T-helper 17 cell (primary cell): ENCODE measurements around the gene ANGEL2. TPM values are rescaled to one million over a fixed set of nuclear protein-coding genes. Genes with fewer than 3 reads are reported as not detected.
"Not testable (repeated sequence)": the region's sequence is repeated elsewhere in the genome, so short reads cannot be mapped to it uniquely, and the experiment has no call there.

Experiments used
- ATAC-seq: fragments of 150-1000 bp; cut with Tn5 transposase; 2 replicates; pipeline ENCODE4 v1.10.0; 2021; ENCODE audit warnings: mild to moderate bottlenecking, moderate library complexity
- DNase-seq, 3 donors: peaks; one replicate each; pipeline versions ENCODE4 v3.0.0 to v3.0.0-alpha.2; 2020 to 2021
- H3K9me3 ChIP-seq: one replicate; pipeline ENCODE4 v1.7.0; 2013; ENCODE audit warnings: low read length, mild to moderate bottlenecking; ENCODE audit not compliant: control insufficient read depth, poor library complexity, severe bottlenecking
- H3K27ac Mint-ChIP-seq: one replicate; pipeline ENCODE4 v1.8.0; 2022; ENCODE audit warnings: mild to moderate bottlenecking, moderate library complexity, mixed read lengths
- H3K27me3 Mint-ChIP-seq: one replicate; pipeline ENCODE4 v1.8.0; 2022; ENCODE audit warnings: mixed read lengths
- H3K36me3 Mint-ChIP-seq: one replicate; pipeline ENCODE4 v1.8.0; 2022; ENCODE audit warnings: low read depth, mixed read lengths
- H3K4me1 Mint-ChIP-seq: one replicate; pipeline ENCODE4 v1.8.0; 2022; ENCODE audit warnings: mild to moderate bottlenecking, mixed read lengths
- H3K4me3 Mint-ChIP-seq: one replicate; pipeline ENCODE4 v1.8.0; 2022; ENCODE audit warnings: mild to moderate bottlenecking, moderate library complexity, mixed read lengths
- total RNA-seq, 4 donors: library from RNA in 2 of 4; stranded (reverse) in 2 of 4; gene quantifications; one replicate each; pipeline ENCODE4 v1.2.3 and lab custom pipeline; 2022 to 2026

The ANGEL2 gene
- total RNA-seq, 2 donors from 2014 or later = 47.3 to 55.3 TPM

DNA sequence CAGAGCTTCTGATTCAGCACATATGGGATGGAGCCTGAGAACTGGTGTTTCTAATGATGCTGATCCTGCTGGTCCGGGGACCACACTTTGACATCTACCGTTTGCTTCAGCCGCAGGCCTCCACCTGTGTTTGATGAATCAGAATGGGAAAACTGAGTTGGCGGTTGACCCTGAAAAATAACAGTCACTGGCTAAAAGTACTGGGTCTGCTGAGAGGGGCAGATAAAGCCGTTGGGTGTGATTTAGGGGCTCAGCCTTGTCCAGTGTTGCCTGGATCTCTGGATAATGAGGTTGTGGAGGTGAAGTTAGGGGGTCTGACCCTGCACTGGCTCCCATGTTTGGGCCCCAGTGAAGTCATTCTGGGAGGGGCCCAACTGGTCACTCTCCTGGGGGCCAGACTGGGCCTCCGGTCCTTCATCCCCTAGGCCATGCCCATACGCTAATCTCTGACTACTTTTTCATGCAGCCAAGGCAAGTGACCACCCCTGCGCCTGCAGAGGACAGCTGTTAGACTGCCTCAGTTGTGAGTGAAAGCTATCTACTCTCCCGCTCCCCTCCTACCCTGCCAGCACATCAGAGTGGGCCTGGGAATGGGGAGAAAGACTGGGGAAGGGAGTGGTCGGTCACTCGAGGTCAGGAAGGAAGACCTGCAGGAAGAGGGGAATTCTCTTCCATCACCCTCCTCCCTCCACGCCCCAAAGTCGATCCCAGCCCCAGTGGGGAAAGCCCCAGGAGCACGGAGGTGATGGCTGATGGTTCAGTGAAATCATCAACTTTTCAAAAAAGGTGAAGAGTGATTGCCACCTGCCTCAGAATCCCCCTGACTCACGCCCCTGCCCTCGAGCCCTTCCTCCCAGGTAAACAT lies 37.7 kb downstream of the ANGEL2 start:
- H3K9me3 ChIP-seq = no peaks in the 10 kb centered on the region
- H3K4me3 Mint-ChIP-seq = no peak overlapping the region
- peaks cover 54% of the 10 kb centered on the region for H3K27me3 Mint-ChIP-seq
- peaks cover 22% of the 10 kb centered on the region for H3K4me1 Mint-ChIP-seq
- DNase-seq = no peak
- peak overlapping the region; percentile 60 for H3K27ac Mint-ChIP-seq
- no peak for ATAC-seq
- H3K36me3 Mint-ChIP-seq = peaks cover 8% of the 10 kb centered on the region

DNA sequence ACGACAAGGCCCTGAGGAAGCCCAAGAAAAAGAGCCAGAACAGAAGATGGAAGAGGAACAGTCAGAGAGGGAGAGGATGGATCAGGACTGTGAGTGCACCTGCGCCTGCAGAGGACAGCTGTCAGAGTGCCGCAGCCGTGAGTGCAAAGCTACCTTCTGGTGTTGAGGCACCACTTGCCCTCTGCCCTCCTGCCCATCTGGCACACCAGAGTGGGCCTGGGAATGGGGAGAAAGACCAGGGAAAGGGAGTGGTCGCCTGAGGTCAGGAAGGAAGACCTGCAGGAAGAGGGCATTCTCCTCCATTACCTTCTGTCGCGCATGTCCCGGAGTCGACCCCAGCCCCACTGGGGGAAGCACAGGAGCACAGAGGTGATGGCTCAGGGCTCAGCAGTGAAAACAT lies 39.1 kb downstream of the ANGEL2 start:
- DNase-seq = no peak
- no peak for ATAC-seq
- Mint-ChIP-seq H3K27ac (no peak overlapping the region), H3K27me3 (peaks cover 54% of the 10 kb centered on the region), H3K4me3 (no peak overlapping the region), H3K36me3 (peaks cover 8% of the 10 kb centered on the region), H3K4me1 (peaks cover 17% of the 10 kb centered on the region)
- H3K9me3 ChIP-seq = no peaks in the 10 kb centered on the region

DNA sequence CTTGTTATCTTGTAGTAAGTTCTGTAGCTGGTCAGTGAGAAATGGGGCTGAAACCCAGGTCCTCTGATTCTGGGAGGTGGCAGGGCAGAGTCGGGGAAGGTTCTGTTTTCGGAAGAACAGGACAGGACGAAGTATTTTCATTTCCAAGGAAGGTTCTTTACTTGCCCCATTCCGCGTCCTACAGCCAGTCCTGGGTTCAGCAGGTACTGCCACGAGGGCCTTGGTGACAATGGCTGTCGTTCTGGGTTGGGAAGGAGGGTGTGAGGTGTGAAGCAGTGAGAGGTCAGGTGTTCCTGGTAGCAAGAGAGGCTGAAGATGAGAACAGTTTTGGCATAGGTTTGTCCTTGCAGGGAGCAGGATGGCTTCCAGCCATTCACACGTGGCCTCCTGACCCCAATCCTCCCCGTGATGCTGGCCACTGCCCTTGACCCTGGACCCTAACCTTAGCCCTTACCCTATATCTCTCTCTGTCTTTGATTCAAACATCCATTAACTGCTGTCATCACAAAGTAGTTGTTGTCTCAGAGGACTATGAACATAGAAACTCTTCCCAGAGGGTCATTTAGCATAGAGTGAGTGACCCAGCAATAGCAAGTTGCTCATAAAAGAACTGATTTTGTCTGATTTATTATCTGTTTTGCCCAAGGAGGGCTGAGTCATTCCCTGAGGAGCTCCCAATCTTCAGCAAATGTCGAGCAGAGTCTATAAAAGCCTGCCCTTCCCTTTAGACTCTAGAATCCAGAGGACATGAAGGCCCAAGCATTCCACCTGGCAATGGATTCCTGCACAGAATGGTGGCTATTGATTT lies 40.4 kb downstream of the ANGEL2 start:
- H3K27ac Mint-ChIP-seq = peak overlapping the region; percentile 27
- H3K27me3 Mint-ChIP-seq = peaks cover 51% of the 10 kb centered on the region
- no peaks in the 10 kb centered on the region for H3K9me3 ChIP-seq
- no peak for ATAC-seq
- no peak for DNase-seq
- peaks cover 12% of the 10 kb centered on the region for H3K4me1 Mint-ChIP-seq
- peak overlapping the region; percentile 39 for H3K4me3 Mint-ChIP-seq
- H3K36me3 Mint-ChIP-seq = peaks cover 8% of the 10 kb centered on the region

DNA sequence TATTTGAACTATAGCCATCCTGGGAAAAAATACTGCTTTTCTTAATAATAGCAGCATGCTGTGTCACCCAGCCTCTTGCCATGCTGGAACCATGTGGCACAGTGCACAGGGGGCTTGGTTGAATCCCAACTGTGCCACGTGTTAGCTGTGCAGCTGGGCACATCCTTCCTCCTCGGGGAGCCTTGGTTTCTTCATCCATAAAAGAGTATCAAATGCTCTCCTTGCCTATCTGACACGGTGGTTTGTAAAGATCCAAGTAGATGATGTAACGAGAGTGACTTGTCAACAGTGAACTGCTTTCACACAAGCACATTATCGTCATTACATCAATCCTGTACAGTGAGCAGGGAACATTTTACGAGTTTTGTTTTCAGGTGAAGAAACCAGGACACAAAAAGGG lies 41.0 kb downstream of the ANGEL2 start:
- H3K27ac Mint-ChIP-seq = no peak overlapping the region
- H3K4me1 Mint-ChIP-seq = peaks cover 11% of the 10 kb centered on the region
- H3K36me3 Mint-ChIP-seq = peaks cover 6% of the 10 kb centered on the region
- no peaks in the 10 kb centered on the region for H3K9me3 ChIP-seq
- no peak for ATAC-seq
- peaks cover 54% of the 10 kb centered on the region for H3K27me3 Mint-ChIP-seq
- H3K4me3 Mint-ChIP-seq = no peak overlapping the region
- no peak for DNase-seq

DNA sequence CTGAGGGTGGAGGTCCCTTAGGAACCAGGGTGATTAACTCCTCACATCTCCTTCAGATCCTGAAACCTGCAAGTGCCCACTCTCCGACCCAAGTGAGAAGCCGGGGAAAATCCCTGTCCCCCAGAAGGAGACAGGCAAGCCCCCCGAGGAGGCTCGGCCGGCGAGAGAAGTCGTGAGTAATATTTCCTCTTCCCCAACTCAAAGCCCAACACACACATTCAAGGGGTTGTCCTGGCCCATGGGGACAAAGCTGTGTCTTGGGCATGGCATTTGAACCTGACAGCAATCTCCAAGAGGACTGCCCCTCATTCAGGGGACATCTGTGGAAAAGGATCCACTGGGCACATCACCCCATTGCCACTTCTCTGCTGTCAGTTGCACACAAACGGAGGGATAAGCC lies 41.8 kb downstream of the ANGEL2 start:
- Mint-ChIP-seq H3K27me3 (peaks cover 55% of the 10 kb centered on the region), H3K27ac (no peak overlapping the region), H3K4me1 (peaks cover 8% of the 10 kb centered on the region), H3K36me3 (peaks cover 6% of the 10 kb centered on the region), H3K4me3 (no peak overlapping the region)
- DNase-seq (no peak), ATAC-seq (no peak)
- H3K9me3 ChIP-seq = no peaks in the 10 kb centered on the region

DNA sequence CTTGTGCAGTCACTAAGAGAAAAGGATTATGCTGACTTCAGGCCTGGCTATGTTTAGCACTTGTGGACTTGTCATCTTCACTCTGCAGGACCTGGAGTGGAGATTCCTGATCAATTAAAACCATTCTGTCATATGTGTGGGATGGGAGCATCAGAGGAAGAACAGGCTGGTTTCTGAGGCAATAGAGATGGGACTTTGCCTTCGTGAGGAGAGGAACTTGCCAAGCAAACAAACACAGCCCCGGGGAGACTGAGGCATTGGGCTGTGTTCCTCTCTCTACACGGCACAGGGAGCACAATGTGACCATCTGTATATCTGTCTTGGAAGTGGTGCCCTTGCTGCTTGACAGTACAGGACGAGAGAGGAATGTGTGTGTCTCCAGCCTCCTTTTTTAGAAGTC lies 42.2 kb downstream of the ANGEL2 start:
- no peaks in the 10 kb centered on the region for H3K9me3 ChIP-seq
- Mint-ChIP-seq H3K4me1 (peaks cover 8% of the 10 kb centered on the region), H3K27ac (no peak overlapping the region), H3K27me3 (peaks cover 50% of the 10 kb centered on the region), H3K36me3 (peaks cover 3% of the 10 kb centered on the region), H3K4me3 (no peak overlapping the region)
- ATAC-seq = no peak
- DNase-seq = no peak

DNA sequence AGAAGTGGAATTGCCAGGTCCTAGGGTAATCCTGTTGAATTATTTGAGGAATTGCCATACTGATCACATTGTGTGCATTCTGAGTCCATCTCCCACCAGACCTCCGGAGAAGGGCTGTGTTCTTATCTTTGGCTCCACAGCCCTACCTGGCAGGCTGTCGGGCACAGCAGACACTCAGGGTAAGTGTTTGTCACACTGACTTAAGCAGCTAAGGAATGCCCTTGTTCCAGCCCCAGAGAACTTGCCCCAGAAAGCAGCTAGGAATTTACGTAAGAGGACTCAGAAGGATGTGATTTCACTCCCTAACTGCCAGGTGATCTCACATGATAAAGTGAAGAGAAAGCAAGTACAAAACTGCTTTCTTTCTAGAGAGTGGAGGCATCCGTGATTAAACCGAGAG lies 44.4 kb downstream of the ANGEL2 start:
- Mint-ChIP-seq H3K27ac (no peak overlapping the region), H3K27me3 (peaks cover 56% of the 10 kb centered on the region), H3K4me3 (no peak overlapping the region), H3K36me3 (peaks cover 4% of the 10 kb centered on the region), H3K4me1 (peaks cover 6% of the 10 kb centered on the region)
- ATAC-seq = no peak
- no peak for DNase-seq
- H3K9me3 ChIP-seq = no peaks in the 10 kb centered on the region

DNA sequence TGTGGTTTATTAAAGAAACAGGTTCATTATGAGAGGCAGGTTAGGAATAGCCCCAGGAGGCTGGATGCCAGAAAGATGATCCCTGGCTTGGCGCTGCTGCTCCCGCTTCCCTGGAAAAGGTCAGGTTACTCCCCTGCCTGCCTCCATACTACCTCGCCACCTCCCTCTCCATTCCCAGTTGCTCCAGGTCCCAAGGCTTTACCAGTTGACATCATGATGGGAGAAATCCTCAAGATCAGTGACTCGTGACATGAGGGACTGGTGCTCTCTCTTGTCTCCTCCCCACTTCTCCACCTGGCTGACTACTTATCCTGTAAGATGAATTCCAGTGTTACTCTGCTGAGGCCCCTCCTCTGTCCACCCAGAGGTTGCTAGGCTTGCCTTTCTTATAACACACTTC lies 45.6 kb downstream of the ANGEL2 start:
- DNase-seq = no peak
- H3K36me3 Mint-ChIP-seq = peaks cover 4% of the 10 kb centered on the region
- peaks cover 54% of the 10 kb centered on the region for H3K27me3 Mint-ChIP-seq
- peaks cover 5% of the 10 kb centered on the region for H3K4me1 Mint-ChIP-seq
- no peak overlapping the region for H3K4me3 Mint-ChIP-seq
- no peak overlapping the region for H3K27ac Mint-ChIP-seq
- H3K9me3 ChIP-seq = no peaks in the 10 kb centered on the region
- no peak for ATAC-seq

DNA sequence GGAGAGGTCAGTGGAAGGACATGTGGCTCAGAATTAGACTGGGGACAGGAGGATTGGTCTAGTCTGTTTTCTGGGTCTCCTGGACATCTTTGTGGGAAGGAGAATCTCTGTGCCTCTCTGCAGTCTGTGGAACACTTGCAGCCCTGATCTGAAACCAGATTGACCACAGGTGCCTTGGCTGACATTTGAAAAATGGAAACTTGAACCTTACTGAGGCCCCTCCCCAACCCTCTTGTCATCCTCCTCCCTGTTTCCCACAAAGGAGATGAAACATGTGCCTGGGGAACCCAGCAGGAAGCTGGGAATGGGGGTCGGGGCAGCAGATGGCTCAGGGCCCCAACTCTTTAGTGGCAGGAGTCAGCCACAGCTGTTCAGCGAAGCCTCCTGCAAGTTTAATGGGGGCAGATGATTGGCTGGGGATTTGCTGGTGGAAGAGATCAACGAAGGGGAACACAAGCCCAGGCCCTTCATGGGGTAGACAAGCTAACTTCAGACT lies 47.3 kb downstream of the ANGEL2 start:
- peaks cover 57% of the 10 kb centered on the region for H3K27me3 Mint-ChIP-seq
- no peak overlapping the region for H3K4me3 Mint-ChIP-seq
- no peak overlapping the region for H3K27ac Mint-ChIP-seq
- ATAC-seq (no peak), DNase-seq (no peak)
- H3K4me1 Mint-ChIP-seq = peaks cover 5% of the 10 kb centered on the region
- no peaks in the 10 kb centered on the region for H3K9me3 ChIP-seq
- H3K36me3 Mint-ChIP-seq = peaks cover 4% of the 10 kb centered on the region

DNA sequence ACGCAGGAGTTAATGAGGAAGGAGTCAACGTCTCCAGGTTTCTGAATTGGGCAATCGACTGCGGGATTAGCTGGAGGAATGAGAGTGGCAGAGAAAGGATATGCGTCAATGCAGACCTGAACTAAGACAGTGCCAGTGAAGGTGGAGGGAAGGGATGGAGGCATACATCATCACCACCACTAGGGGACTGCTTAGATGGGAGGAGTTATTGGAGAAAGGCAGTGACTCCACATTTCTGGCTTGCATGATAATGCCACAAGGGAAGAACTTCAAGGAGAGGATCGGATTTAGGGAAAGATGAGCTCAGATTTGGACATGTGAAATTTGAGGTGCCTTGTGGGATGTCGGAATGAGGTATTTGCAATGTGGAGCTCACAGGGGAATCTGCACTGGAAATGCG lies 47.9 kb downstream of the ANGEL2 start:
- H3K36me3 Mint-ChIP-seq = peaks cover 4% of the 10 kb centered on the region

DNA sequence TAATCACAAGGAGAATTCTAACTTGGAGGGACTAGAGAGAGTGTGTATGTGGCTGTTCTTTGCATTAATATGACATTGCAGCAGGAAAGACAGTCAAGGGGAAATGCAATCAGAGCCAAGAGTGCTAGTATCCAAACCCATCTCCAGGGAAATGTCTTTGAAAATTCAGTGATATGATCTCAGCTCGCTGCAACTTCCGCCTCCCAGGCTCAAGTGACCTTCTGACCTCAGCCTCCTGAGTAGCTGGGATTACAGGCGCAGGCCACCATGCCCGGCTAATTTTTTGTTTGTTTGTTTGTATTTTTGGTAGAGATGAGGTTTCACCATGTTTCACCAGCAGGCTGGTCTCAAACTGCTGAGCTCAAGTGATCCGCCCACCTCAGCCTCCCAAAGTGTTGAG lies 49.1 kb downstream of the ANGEL2 start:
- no peak overlapping the region for H3K4me3 Mint-ChIP-seq
- H3K4me1 Mint-ChIP-seq = peaks cover 5% of the 10 kb centered on the region
- DNase-seq (no peak), ATAC-seq (no peak)
- H3K27ac Mint-ChIP-seq = no peak overlapping the region
- peaks cover 69% of the 10 kb centered on the region for H3K27me3 Mint-ChIP-seq
- peaks cover 4% of the 10 kb centered on the region for H3K36me3 Mint-ChIP-seq
- no peaks in the 10 kb centered on the region for H3K9me3 ChIP-seq

More for the DNA sequence above, 47.9 kb downstream of the ANGEL2 start:
- Mint-ChIP-seq H3K27ac (no peak overlapping the region), H3K4me3 (no peak overlapping the region), H3K4me1 (peaks cover 5% of the 10 kb centered on the region), H3K27me3 (peaks cover 59% of the 10 kb centered on the region)
- ATAC-seq (peak; percentile 54), DNase-seq (no peak)
- no peaks in the 10 kb centered on the region for H3K9me3 ChIP-seq

DNA sequence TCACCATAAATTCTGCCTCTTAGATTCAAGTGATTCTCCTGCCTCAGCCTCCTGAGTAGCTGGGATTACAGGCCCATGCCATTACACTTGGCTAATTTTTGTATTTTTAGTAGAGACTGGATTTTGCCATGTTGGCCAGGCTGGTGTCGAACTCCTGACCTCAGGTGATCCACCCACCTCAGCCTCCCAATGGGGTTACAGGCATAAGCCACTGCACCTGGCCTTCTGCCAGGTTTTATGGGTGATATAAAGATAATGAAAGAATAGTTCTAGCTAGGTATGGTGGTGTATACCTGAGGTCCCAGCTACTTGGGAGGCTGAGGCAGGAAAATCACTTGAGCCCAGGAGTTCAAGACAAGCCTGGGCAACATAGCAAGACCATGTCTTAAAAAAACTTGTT lies 50.7 kb downstream of the ANGEL2 start:
- H3K27me3 Mint-ChIP-seq = peaks cover 77% of the 10 kb centered on the region
- not testable (repeated sequence) for H3K9me3 ChIP-seq, H3K36me3 Mint-ChIP-seq, H3K4me3 Mint-ChIP-seq, H3K4me1 Mint-ChIP-seq, ATAC-seq, DNase-seq, H3K27ac Mint-ChIP-seq

DNA sequence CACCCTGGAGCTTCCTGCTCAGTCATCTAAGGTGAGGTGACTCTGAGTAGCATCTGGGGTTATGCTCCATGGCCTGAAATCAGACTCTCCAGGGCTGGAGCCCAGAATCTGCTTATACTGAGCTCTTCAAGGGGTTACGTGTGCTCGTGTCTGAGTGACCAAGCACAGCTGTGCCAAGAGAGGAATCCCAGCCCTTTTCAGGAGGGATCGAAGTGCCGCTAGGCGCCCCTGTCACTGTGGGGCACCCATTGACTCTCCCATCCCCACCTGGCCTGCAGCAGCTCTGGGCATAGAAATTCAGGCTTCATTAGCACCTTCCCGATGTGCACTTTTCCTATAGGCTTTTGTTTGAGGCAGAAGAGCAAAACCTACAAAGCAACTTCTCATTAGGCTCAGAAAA lies 51.6 kb downstream of the ANGEL2 start:
- peaks cover 81% of the 10 kb centered on the region for H3K27me3 Mint-ChIP-seq
- peaks cover 4% of the 10 kb centered on the region for H3K36me3 Mint-ChIP-seq
- H3K9me3 ChIP-seq = no peaks in the 10 kb centered on the region
- ATAC-seq (no peak), DNase-seq (no peak)
- no peak overlapping the region for H3K27ac Mint-ChIP-seq
- H3K4me3 Mint-ChIP-seq = no peak overlapping the region
- peaks cover 3% of the 10 kb centered on the region for H3K4me1 Mint-ChIP-seq
